HepG2 (cell line): ENCODE results near the gene CABLES2. TPM values are rescaled to one million over a fixed set of nuclear protein-coding genes. Genes with fewer than 3 reads are reported as not detected.
A peak's percentile ranks its signal among the peaks of the same experiment; 100 is the strongest.

ENCODE experiments used
- ARID5B ChIP-seq: IDR thresholded peaks from 2 replicates; pipeline ENCODE4 v1.4.0; 2020; ENCODE audit warnings: mild to moderate bottlenecking, missing genetic modification reagents
- ETV5 ChIP-seq: IDR thresholded peaks from 2 replicates; pipeline ENCODE4 v1.6.1; 2018; ENCODE audit warnings: missing biosample characterization, missing genetic modification reagents, inconsistent platforms, borderline replicate concordance
- GTF3A ChIP-seq: sonication (generic); formaldehyde crosslinking; conservative IDR thresholded peaks from 2 replicates; pipeline ENCODE4 v1.4.0; 2020; ENCODE audit warnings: mild to moderate bottlenecking, missing genetic modification reagents
- HIVEP1 ChIP-seq: sonication (generic); formaldehyde crosslinking; IDR thresholded peaks from 2 replicates; pipeline ENCODE4 v1.4.0; 2020; ENCODE audit warnings: mild to moderate bottlenecking, missing genetic modification reagents
- JUND ChIP-seq: sonication (generic); formaldehyde crosslinking; IDR thresholded peaks from 2 replicates; pipeline ENCODE4 v1.8.0; 2022; ENCODE audit warnings: mild to moderate bottlenecking, missing genetic modification reagents
- MED1 ChIP-seq: sonication (generic); formaldehyde crosslinking; IDR thresholded peaks from 2 replicates; pipeline ENCODE4 v1.4.0; 2020; ENCODE audit warnings: missing genetic modification reagents
- MIER2 ChIP-seq: IDR thresholded peaks from 2 replicates; pipeline ENCODE4 v1.6.1; 2016; ENCODE audit warnings: missing biosample characterization, missing genetic modification reagents
- POGK ChIP-seq: sonication (generic); formaldehyde crosslinking; conservative IDR thresholded peaks from 2 replicates; pipeline ENCODE4 v1.8.0; 2022; ENCODE audit warnings: mild to moderate bottlenecking, moderate library complexity, missing genetic modification reagents
- RBFOX2 ChIP-seq: fragments of 200-400 bp; formaldehyde crosslinking; IDR thresholded peaks from 2 replicates; pipeline ENCODE4 v1.6.1; 2017; ENCODE audit warnings: low read depth, mild to moderate bottlenecking, low read length
- RELA ChIP-seq: sonication (generic); formaldehyde crosslinking; IDR thresholded peaks from 2 replicates; pipeline ENCODE4 v1.4.0; 2020; ENCODE audit warnings: missing genetic modification reagents
- SP140L ChIP-seq: sonication (generic); formaldehyde crosslinking; IDR thresholded peaks from 2 replicates; pipeline ENCODE4 v1.4.0; 2020; ENCODE audit warnings: missing genetic modification reagents, borderline replicate concordance
- TOE1 ChIP-seq: sonication (generic); formaldehyde crosslinking; IDR thresholded peaks from 2 replicates; pipeline ENCODE4 v1.4.0; 2020; ENCODE audit warnings: mild to moderate bottlenecking, missing genetic modification reagents
- U2AF1 ChIP-seq: fragments of 200-400 bp; formaldehyde crosslinking; optimal IDR thresholded peaks from 2 replicates; pipeline ENCODE3; 2017; ENCODE audit warnings: mild to moderate bottlenecking, low read depth, low read length
- ZBTB14 ChIP-seq: sonication (generic); formaldehyde crosslinking; IDR thresholded peaks from 2 replicates; pipeline ENCODE4 v1.4.0; 2020; ENCODE audit warnings: missing genetic modification reagents
- ZNF205 ChIP-seq: IDR thresholded peaks from 2 replicates; pipeline ENCODE4 v1.6.1; 2018; ENCODE audit warnings: missing biosample characterization, missing genetic modification reagents
- ZNF629 ChIP-seq: sonication (generic); formaldehyde crosslinking; conservative IDR thresholded peaks from 2 replicates; pipeline ENCODE4 v1.5.0; 2020; ENCODE audit warnings: missing genetic modification reagents
- ZNF670 ChIP-seq: sonication (generic); formaldehyde crosslinking; IDR thresholded peaks from 2 replicates; pipeline ENCODE4 v1.8.0; 2022; ENCODE audit warnings: mild to moderate bottlenecking, missing genetic modification reagents, borderline replicate concordance
- ZNF703 ChIP-seq: sonication (generic); formaldehyde crosslinking; IDR thresholded peaks from 2 replicates; pipeline ENCODE4 v1.5.1; 2020; ENCODE audit warnings: missing genetic modification reagents, mild to moderate bottlenecking, moderate library complexity, borderline replicate concordance
- ZNF737 ChIP-seq: sonication (generic); formaldehyde crosslinking; IDR thresholded peaks from 2 replicates; pipeline ENCODE4 v1.5.0; 2020; ENCODE audit warnings: missing genetic modification reagents, mild to moderate bottlenecking, borderline replicate concordance
- ZNF772 ChIP-seq: sonication (generic); formaldehyde crosslinking; IDR thresholded peaks from 2 replicates; pipeline ENCODE4 v1.5.0; 2020; ENCODE audit warnings: mild to moderate bottlenecking, missing genetic modification reagents
- ZNF784 ChIP-seq: sonication (generic); formaldehyde crosslinking; IDR thresholded peaks from 2 replicates; pipeline ENCODE4 v1.5.1; 2020; ENCODE audit warnings: missing genetic modification reagents, mild to moderate bottlenecking, borderline replicate concordance
- ZNF788 ChIP-seq: sonication (generic); formaldehyde crosslinking; IDR thresholded peaks from 2 replicates; pipeline ENCODE4 v1.5.0; 2020; ENCODE audit warnings: mild to moderate bottlenecking, missing genetic modification reagents, borderline replicate concordance
- ZSCAN30 ChIP-seq: sonication (generic); formaldehyde crosslinking; IDR thresholded peaks from 2 replicates; pipeline ENCODE4 v1.5.0; 2020; ENCODE audit warnings: mild to moderate bottlenecking, missing genetic modification reagents
- polyA plus RNA-seq, 8 experiments: library from polyadenylated mRNA; depleted of rRNA in 3 of 8; stranded (reverse) in 7 of 8; unstranded in 1 of 8; fragments of >200 nt; fragmentation: Illumina TruSeq in 4 of 8; extraction: Trizol in 4 of 8; gene quantifications; 2 replicates each; pipeline versions ENCODE4 v1.2.1 to v1.2.3, GENCODE V29; 2011 to 2016; ENCODE audit warnings: low read depth in 4 of 8, missing spikeins in 1 of 8, mixed read lengths in 1 of 8; ENCODE audit not compliant: insufficient read depth in 1 of 8
- total RNA-seq, 5 experiments: library from RNA; depleted of rRNA; stranded (reverse); fragments of >200 nt; fragmentation: Illumina TruSeq; extraction: Trizol; gene quantifications; 2 replicates each; pipeline ENCODE4 v1.2.3, GENCODE V29; 2016; ENCODE audit warnings: low read depth in 1 of 5

The CABLES2 gene
- total and polyA plus RNA-seq, 2 of the 13 experiments (the other 11 are each of a cell fraction or from before 2014, with no cell fraction given) = 5.2 to 9.7 TPM

GRCh38 chr20:62411479-62412193, 4.6 kb upstream of the CABLES2 start (continued):
- TF ChIP-seq ZNF737 (CRISPR knock-in tag) (no peak), ZBTB14 (CRISPR knock-in tag) (peak; percentile 23; the same call in 1 of the 2 replicates), MIER2 (CRISPR knock-in tag) (peak; percentile 39; the same call in 1 of the 2 replicates), GTF3A (CRISPR knock-in tag) (0 out of 2 replicates have a peak, but pooled peaks have one; percentile 24), RELA (CRISPR knock-in tag) (peak; percentile 79; the same call in 1 of the 2 replicates), ZNF205 (peak; percentile 89), TOE1 (no peak), RBFOX2 (peak; percentile 56), ZNF772 (CRISPR knock-in tag) (peak; percentile 85; the same call in 1 of the 2 replicates), ETV5 (CRISPR knock-in tag) (peak; percentile 87), ZNF788 (CRISPR knock-in tag) (peak; percentile 53; the same call in 1 of the 2 replicates), SP140L (CRISPR knock-in tag) (no peak; the same call in 1 of the 2 replicates), ZNF784 (CRISPR knock-in tag) (no peak), ZSCAN30 (CRISPR knock-in tag) (no peak), ZNF629 (CRISPR knock-in tag) (peak; percentile 57), ZNF703 (peak; percentile 96), U2AF1 (peak; percentile 67), POGK (0 out of 2 replicates have a peak, but pooled peaks have one; percentile 22), ZNF670 (CRISPR knock-in tag) (no peak), ARID5B (peak; percentile 71), JUND (CRISPR knock-in tag) (no peak), MED1 (CRISPR knock-in tag) (peak; percentile 55), HIVEP1 (no peak; the same call in 1 of the 2 replicates)
